Cardiac muscle cell (in vitro differentiated cells and primary cell): ENCODE results near the gene EBF3. TPM values are rescaled to one million over a fixed set of nuclear protein-coding genes. Genes with fewer than 3 reads are reported as not detected.

Experiments
- DNase-seq, 2 donors: peaks; one replicate each; pipeline versions ENCODE4 v3.0.0 to v3.0.0-alpha.2; 2010 to 2017; ENCODE audit warnings: low read depth in 1 of 2, low spot score in 1 of 2
- H3K27ac ChIP-seq: fragments of 200-600 bp; sonication (generic); 2 replicates; pipeline ENCODE4 v1.5.1; 2016
- H3K27me3 ChIP-seq: fragments of 200-600 bp; sonication (generic); 2 replicates; pipeline ENCODE4 v1.6.0; 2016; ENCODE audit warnings: control low read depth
- H3K36me3 ChIP-seq: fragments of 200-600 bp; sonication (generic); 2 replicates; pipeline ENCODE4 v1.5.1; 2016; ENCODE audit warnings: control low read depth
- H3K4me1 ChIP-seq: fragments of 200-600 bp; sonication (generic); 2 replicates; pipeline ENCODE4 v1.8.1; 2017; ENCODE audit warnings: low read depth, mild to moderate bottlenecking, mixed run types
- H3K4me3 ChIP-seq: fragments of 200-600 bp; sonication (generic); 2 replicates; pipeline ENCODE4 v1.5.1; 2016; ENCODE audit warnings: mild to moderate bottlenecking
- H3K9me3 ChIP-seq: fragments of 200-600 bp; sonication (generic); 2 replicates; pipeline ENCODE4 v1.5.1; 2017; ENCODE audit warnings: low read depth, mild to moderate bottlenecking, control low read depth
- CTCF ChIP-seq: IDR thresholded peaks from 2 replicates; pipeline ENCODE4 v1.5.1; 2012; ENCODE audit warnings: low read depth, mild to moderate bottlenecking, low read length
- polyA plus RNA-seq: library from polyadenylated mRNA; unstranded; fragments of >200 nt; fragmentation: Nextera tagmentation; extraction: Ambion mirVana; gene quantifications from 2 replicates; pipeline ENCODE4 v1.2.1, GENCODE V29; 2016
- total RNA-seq: library from RNA; depleted of rRNA; stranded (reverse); fragments of >200 nt; gene quantifications from 2 replicates; pipeline ENCODE4 v1.2.3, GENCODE V29; 2016

EBF3 gene
- total and polyA plus RNA-seq, 2 experiments from 2014 or later = 0.61 to 2.8 TPM

- no peak overlapping the region for H3K27ac ChIP-seq
- H3K36me3 ChIP-seq = no peaks in the 10 kb centered on the region
- TF ChIP-seq CTCF = no peak
- DNase-seq = no peak
- no peaks in the 10 kb centered on the region for H3K27me3 ChIP-seq
- H3K4me3 ChIP-seq = no peak overlapping the region
- no peaks in the 10 kb centered on the region for H3K4me1 ChIP-seq
- H3K9me3 ChIP-seq = no peaks in the 10 kb centered on the region
These were observed 154.2 kb downstream of the EBF3 start for GRCh38 chr10:129809841-129810240.

- Histone ChIP-seq H3K4me3 (no peak overlapping the region), H3K4me1 (no peaks in the 10 kb centered on the region), H3K36me3 (no peaks in the 10 kb centered on the region), H3K27ac (no peak overlapping the region), H3K27me3 (no peaks in the 10 kb centered on the region), H3K9me3 (no peaks in the 10 kb centered on the region)
- no peak for TF ChIP-seq CTCF
- no peak for DNase-seq
These were observed 154.6 kb downstream of the EBF3 start for GRCh38 chr10:129809431-129809830.

GRCh38 chr10:129808092-129808983, 155.7 kb downstream of the EBF3 start:
- no peak for TF ChIP-seq CTCF
- Histone ChIP-seq H3K36me3 (no peaks in the 10 kb centered on the region), H3K9me3 (no peaks in the 10 kb centered on the region), H3K27ac (no peak overlapping the region), H3K4me1 (no peaks in the 10 kb centered on the region), H3K4me3 (no peak overlapping the region), H3K27me3 (no peaks in the 10 kb centered on the region)
- no peak for DNase-seq

- Histone ChIP-seq H3K4me3 (no peak overlapping the region), H3K27ac (no peak overlapping the region), H3K9me3 (no peaks in the 10 kb centered on the region), H3K27me3 (no peaks in the 10 kb centered on the region), H3K36me3 (no peaks in the 10 kb centered on the region), H3K4me1 (no peaks in the 10 kb centered on the region)
- no peak for TF ChIP-seq CTCF
- DNase-seq = no peak
These were observed 156.9 kb downstream of the EBF3 start for GRCh38 chr10:129807211-129807610.

- TF ChIP-seq CTCF = no peak
- no peak overlapping the region for H3K4me3 ChIP-seq
- no peaks in the 10 kb centered on the region for H3K4me1 ChIP-seq
- no peaks in the 10 kb centered on the region for H3K9me3 ChIP-seq
- no peaks in the 10 kb centered on the region for H3K36me3 ChIP-seq
- no peaks in the 10 kb centered on the region for H3K27me3 ChIP-seq
- no peak overlapping the region for H3K27ac ChIP-seq
- no peak for DNase-seq
These were observed 163.2 kb downstream of the EBF3 start for GRCh38 chr10:129800796-129801340.
